Aorta (tissue), 5 donors: ENCODE results near the gene ABHD12. TPM values are rescaled to one million over a fixed set of nuclear protein-coding genes. Genes with fewer than 3 reads are reported as not detected.

Source experiments
- ATAC-seq: fragments of 200-7000 bp; cut with Tn5 transposase; one replicate; pipeline ENCODE4 v1.9.1; 2022; ENCODE audit warnings: moderate library complexity; ENCODE audit not compliant: low FRiP score
- DNase-seq, 2 donors: peaks; one replicate each; pipeline ENCODE4 v3.0.0-alpha.2; 2020
- H3K27ac ChIP-seq, 2 donors: one replicate each; pipeline ENCODE4 v1.5.1; 2013; ENCODE audit warnings: low read length in 2 of 2, mild to moderate bottlenecking in 2 of 2, moderate library complexity in 2 of 2, control low read depth in 1 of 2, inconsistent platforms in 1 of 2, low read depth in 1 of 2
- H3K27me3 ChIP-seq, 2 donors: one replicate each; pipeline ENCODE4 v1.6.1; 2013; ENCODE audit warnings: control low read depth in 1 of 2, low read length in 1 of 2, mild to moderate bottlenecking in 1 of 2, moderate library complexity in 1 of 2; ENCODE audit not compliant: insufficient read depth in 2 of 2, control insufficient read depth in 1 of 2
- H3K36me3 ChIP-seq, 2 donors: one replicate each; pipeline ENCODE4 v1.6.1; 2013; ENCODE audit warnings: control low read depth in 1 of 2, low read length in 1 of 2, mild to moderate bottlenecking in 1 of 2; ENCODE audit not compliant: insufficient read depth in 2 of 2, control insufficient read depth in 1 of 2
- H3K4me1 ChIP-seq, 2 donors: one replicate each; pipeline ENCODE4 v1.6.1; 2013; ENCODE audit warnings: low read length in 2 of 2, control low read depth in 1 of 2, mild to moderate bottlenecking in 1 of 2, moderate library complexity in 1 of 2; ENCODE audit not compliant: insufficient read depth in 2 of 2, control insufficient read depth in 1 of 2
- H3K4me3 ChIP-seq, 2 donors: one replicate each; pipeline ENCODE4 v1.5.1; 2013; ENCODE audit warnings: low read length in 2 of 2, control low read depth in 1 of 2, mild to moderate bottlenecking in 1 of 2
- H3K9me3 ChIP-seq: one replicate; pipeline ENCODE4 v1.6.1; 2013; ENCODE audit warnings: mild to moderate bottlenecking, low read length; ENCODE audit not compliant: control insufficient read depth
- WGBS, 2 donors: extraction: QIAGEN DNeasy Blood & Tissue Kit; methylation state at CpG; one replicate each; pipeline ENCODE4 v1.1.7; 2013; 5-methylcytosine and 5-hydroxymethylcytosine counted together
- intact Hi-C, 2 donors: fragments of 100-400 bp; cut with DNase I; formaldehyde crosslinking; loops; one replicate each; pipeline versions ENCODE4 v1.14.2 to v1.15.0; 2022
- polyA plus RNA-seq, 2 donors: library from polyadenylated mRNA; stranded (reverse); fragments of 200-250 nt; gene quantifications; one replicate each; pipeline ENCODE4 v1.2.3, GENCODE V29; 2013
- total RNA-seq, 2 donors: library from RNA; stranded (reverse); fragmentation: NEBNext Ultra II Directional; extraction: Animal tissue kit (Norgen Biotek cat#: 25700); gene quantifications; one replicate each; pipeline ENCODE4 v1.2.1, GENCODE V29; 2021
- donor health status: healthy with polysubstance abuse.
- donor health status: Bipolar disorder and iron deficiency.
- donor health status: DM: no; HTN: no; CAD: no.
- donor health status: DM: no; HTN: no; CAD: no.
- donor health status: DM: yes; HTN: yes; CAD: no.

ABHD12 gene
- total and polyA plus RNA-seq, 4 donors, result 26.2 to 32.3 (median 29.1) TPM

DNA sequence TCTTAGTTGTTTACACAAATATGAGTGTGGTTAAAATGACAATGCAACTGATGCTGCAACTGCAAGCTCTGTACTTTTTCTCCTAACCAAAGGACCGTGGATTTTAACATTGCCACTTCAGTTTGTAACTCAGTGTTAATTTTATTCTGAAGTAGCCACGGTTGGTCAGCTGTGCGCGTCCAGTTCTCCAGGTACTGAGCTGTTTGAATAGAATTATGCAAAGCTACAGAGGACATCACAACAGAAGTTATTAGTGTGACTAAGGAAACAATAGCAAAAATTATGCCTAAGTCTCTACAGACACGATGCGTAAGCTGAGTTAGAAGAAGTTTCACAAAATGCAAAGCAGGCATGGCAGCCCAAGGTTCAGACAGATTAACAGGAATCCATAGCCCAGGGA lies 4.4 kb upstream of the ABHD12 start:
- intact Hi-C loops, result loop anchor here (2.0 to 10.0 kb wide), 6 partner anchors 98 to 403 kb away; partner anchors contain the start of genes APMAP (in 1 of the 2), ENTPD6 (in 1 of the 2) and PYGB (in 1 of the 2)

DNA sequence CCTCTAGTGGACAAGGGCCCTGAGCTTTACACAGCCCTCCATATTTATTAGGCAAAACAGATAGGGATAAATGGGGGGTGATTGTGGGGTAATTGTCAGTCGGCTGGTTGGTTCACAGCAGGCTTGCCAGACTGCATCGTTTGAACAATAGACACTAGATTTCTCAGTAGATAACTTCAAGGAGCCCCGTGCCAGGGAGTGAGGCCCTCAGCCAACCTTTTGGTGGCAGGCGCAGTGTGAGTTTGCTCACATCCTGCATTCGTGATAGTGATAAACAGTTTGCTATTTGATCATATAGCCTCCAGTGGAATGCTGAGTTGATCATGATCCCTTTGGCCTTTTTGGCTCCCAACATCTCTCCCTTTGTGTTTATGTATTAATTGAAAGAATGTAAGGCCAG lies 3.6 kb upstream of the ABHD12 start:
- Histone ChIP-seq H3K36me3 (no peaks in the 10 kb centered on the region), H3K27ac (no peak overlapping the region), H3K4me3 (no peak overlapping the region), H3K9me3 (no peaks in the 10 kb centered on the region), H3K27me3 (no peaks in the 10 kb centered on the region), H3K4me1 (no peaks in the 10 kb centered on the region)
- 52 to 60% methylated on average over 5 of the region's 5 CpGs for WGBS, 2 donors
- ATAC-seq (no peak), DNase-seq (no peak)
- intact Hi-C loops, result loop anchor here in 1 of 2 donors (2.0 to 10.0 kb wide), 4 partner anchors 97 to 329 kb away; partner anchors contain the start of genes ENTPD6 and PYGB

More for the DNA sequence above, 4.4 kb upstream of the ABHD12 start:
- Histone ChIP-seq H3K27ac (no peak overlapping the region), H3K9me3 (no peaks in the 10 kb centered on the region), H3K4me1 (no peaks in the 10 kb centered on the region), H3K36me3 (no peaks in the 10 kb centered on the region), H3K27me3 (no peaks in the 10 kb centered on the region), H3K4me3 (no peak overlapping the region)
- DNase-seq, result no peak
- WGBS, 2 donors, result 85 to 88% methylated on average over 6 of the region's 6 CpGs
- ATAC-seq, result no peak

DNA sequence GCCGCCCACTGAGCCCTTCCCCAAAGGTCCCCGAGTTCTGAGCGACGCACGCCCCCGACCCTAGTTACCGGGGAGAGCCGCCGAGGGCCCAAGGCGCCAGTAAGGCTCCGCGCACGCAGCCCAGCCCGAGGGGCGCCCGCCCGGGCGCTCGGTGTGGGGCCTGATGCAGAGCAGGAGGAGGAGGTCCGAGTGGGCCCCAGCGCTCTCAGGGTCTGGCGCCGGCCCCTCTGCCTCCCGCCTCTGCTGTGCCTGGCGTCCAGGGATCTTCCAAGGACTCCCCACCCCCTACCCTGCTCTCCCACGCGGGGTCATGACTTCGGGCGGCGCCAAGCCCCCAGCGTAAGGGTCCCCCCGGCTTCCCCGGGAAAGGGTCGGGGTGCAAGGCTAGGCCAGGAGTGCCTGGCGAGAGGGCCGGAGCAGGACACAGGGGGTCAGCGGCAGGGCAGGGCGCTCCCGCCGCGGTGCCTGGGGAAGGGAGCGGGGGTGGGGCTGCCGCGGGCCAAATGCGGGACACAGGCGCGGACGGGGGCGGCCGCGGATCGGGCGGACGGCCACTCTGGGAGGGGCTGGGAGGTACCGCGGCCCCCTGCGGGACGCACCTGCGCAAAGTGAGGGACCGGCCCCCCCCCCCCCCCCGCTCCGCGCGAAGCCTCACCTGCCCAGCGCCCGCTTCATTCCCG lies 637 bp downstream of the ABHD12 start:
- WGBS, 2 donors, result 0% methylated on average over 26 to 67 of the region's 67 CpGs
- no peaks in the 10 kb centered on the region for H3K27me3 ChIP-seq
- intact Hi-C loops, result loop anchor here in 1 of 2 donors (2.0 to 10.0 kb wide), 4 partner anchors 143 to 397 kb away; partner anchors contain the start of genes APMAP, ENTPD6 and PYGB
- no peaks in the 10 kb centered on the region for H3K9me3 ChIP-seq
- peak; percentile 61 to 82 for DNase-seq
- no peaks in the 10 kb centered on the region for H3K36me3 ChIP-seq
- peak; percentile 61 for ATAC-seq
- peak overlapping the region; percentile 70 to 76 for H3K4me3 ChIP-seq
- no peaks in the 10 kb centered on the region for H3K4me1 ChIP-seq
- H3K27ac ChIP-seq, result peak overlapping the region in 1 of 2 donors; percentile 81

GRCh38 chr20:25389401-25389857 lies 1.2 kb downstream of the ABHD12 start:
- ATAC-seq (no peak), DNase-seq (no peak)
- H3K4me1 ChIP-seq, result no peaks in the 10 kb centered on the region
- intact Hi-C loops, result no loop called here
- H3K4me3 ChIP-seq, result peak overlapping the region; percentile 70 to 76
- WGBS, 2 donors, result 23% methylated on average over 19 of the region's 19 CpGs
- no peaks in the 10 kb centered on the region for H3K9me3 ChIP-seq
- H3K27ac ChIP-seq, result no peak overlapping the region
- H3K36me3 ChIP-seq, result no peaks in the 10 kb centered on the region
- no peaks in the 10 kb centered on the region for H3K27me3 ChIP-seq

- 73 to 88% methylated on average over 5 of the region's 5 CpGs for WGBS, 2 donors
- intact Hi-C loops, result no loop called here
- ATAC-seq (no peak), DNase-seq (no peak)
- H3K36me3 ChIP-seq, result peaks cover 0 to 3% of the 10 kb centered on the region in 2 donors
- no peaks in the 10 kb centered on the region for H3K9me3 ChIP-seq
- H3K4me3 ChIP-seq, result no peak overlapping the region
- no peaks in the 10 kb centered on the region for H3K4me1 ChIP-seq
- no peak overlapping the region for H3K27ac ChIP-seq
- no peaks in the 10 kb centered on the region for H3K27me3 ChIP-seq
These were observed 7.8 kb downstream of the ABHD12 start for GRCh38 chr20:25382704-25383370.

DNA sequence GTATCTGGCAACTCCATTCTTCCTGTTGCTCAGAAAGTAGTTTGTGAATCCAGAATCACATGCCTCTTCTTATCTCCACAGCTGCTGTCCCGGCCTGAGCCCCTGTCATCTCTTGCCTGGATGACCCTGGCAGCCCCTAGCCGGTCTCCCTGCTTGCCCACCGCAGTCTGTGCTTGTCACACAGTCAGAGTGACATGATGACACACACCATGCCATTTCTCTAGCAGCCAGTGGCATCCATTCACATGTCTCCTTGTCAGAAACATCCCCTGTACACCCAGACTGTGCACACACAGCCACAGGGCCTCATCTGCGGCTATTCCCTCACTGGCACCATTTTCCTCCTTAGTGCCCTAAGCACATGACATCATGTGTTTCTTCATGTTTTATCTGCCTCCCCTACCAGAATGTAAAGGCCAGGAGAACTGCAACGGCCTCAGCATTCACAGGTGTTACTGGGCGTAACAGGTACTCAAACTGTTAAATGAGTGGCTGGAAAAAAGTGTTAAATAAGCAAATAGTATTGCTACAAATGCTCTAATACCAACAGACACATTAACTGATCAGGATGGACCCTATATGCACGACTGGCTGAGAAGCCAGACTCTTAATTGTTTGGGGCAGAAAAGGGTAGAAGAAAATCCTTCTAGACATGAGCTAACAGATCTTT lies 9.6 kb downstream of the ABHD12 start:
- H3K27me3 ChIP-seq, result no peaks in the 10 kb centered on the region
- 90 to 92% methylated on average over 7 of the region's 7 CpGs for WGBS, 2 donors
- H3K4me1 ChIP-seq, result no peaks in the 10 kb centered on the region
- H3K9me3 ChIP-seq, result no peaks in the 10 kb centered on the region
- no peak for ATAC-seq
- H3K27ac ChIP-seq, result no peak overlapping the region
- no peak overlapping the region for H3K4me3 ChIP-seq
- intact Hi-C loops, result no loop called here
- peaks cover 0 to 3% of the 10 kb centered on the region in 2 donors for H3K36me3 ChIP-seq
- DNase-seq, result no peak

GRCh38 chr20:25378884-25379733 lies 11.5 kb downstream of the ABHD12 start:
- H3K4me1 ChIP-seq, result no peaks in the 10 kb centered on the region
- H3K9me3 ChIP-seq, result no peaks in the 10 kb centered on the region
- peaks cover 0 to 3% of the 10 kb centered on the region in 2 donors for H3K36me3 ChIP-seq
- 90 to 91% methylated on average over 10 of the region's 10 CpGs for WGBS, 2 donors
- no peak for ATAC-seq
- no peak overlapping the region for H3K4me3 ChIP-seq
- DNase-seq, result no peak
- no peak overlapping the region for H3K27ac ChIP-seq
- no peaks in the 10 kb centered on the region for H3K27me3 ChIP-seq
- intact Hi-C loops, result no loop called here
